ENCODE data around the gene OPCML. TPM values are rescaled to one million over a fixed set of nuclear protein-coding genes. Genes with fewer than 3 reads are reported as not detected.

The OPCML gene
- total RNA-seq, 1 experiment from 2014 or later = not detected

DNA sequence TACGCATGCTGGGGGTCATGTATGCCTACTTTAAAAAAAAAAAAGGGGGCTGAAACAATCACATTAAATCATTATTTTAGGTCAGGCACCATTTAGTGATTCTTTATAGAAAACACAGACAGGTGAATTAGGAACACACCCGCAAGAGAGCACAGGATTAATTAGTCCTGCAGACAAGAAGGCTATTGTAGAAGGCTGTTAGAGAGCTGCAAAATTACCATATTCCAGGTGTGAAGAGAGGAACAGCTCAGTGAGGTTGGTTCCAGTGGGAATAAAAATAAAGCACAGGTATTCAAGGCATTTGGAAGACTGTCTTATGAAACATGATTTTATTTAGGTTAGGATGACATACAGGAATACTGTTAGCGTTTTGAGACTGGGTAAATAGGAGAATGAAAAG is 649.1 kb downstream of the OPCML start:
- H3K9me3 ChIP-seq (ENCODE audit: low read length) = peaks cover 6% of the 10 kb centered on the region; the same call in 1 of the 2 replicates
- H3K4me1 ChIP-seq (ENCODE audit: insufficient read depth, low read length) = no peaks in the 10 kb centered on the region
- H3K36me3 ChIP-seq (ENCODE audit: low read depth, low read length) = no peaks in the 10 kb centered on the region
- H3K27me3 ChIP-seq (ENCODE audit: low read length) = no peaks in the 10 kb centered on the region
- no peak overlapping the region for H3K27ac ChIP-seq (ENCODE audit: low read length)
- no peak overlapping the region for H3K4me2 ChIP-seq (ENCODE audit: low read length)
- TF ChIP-seq, protein P1, sequence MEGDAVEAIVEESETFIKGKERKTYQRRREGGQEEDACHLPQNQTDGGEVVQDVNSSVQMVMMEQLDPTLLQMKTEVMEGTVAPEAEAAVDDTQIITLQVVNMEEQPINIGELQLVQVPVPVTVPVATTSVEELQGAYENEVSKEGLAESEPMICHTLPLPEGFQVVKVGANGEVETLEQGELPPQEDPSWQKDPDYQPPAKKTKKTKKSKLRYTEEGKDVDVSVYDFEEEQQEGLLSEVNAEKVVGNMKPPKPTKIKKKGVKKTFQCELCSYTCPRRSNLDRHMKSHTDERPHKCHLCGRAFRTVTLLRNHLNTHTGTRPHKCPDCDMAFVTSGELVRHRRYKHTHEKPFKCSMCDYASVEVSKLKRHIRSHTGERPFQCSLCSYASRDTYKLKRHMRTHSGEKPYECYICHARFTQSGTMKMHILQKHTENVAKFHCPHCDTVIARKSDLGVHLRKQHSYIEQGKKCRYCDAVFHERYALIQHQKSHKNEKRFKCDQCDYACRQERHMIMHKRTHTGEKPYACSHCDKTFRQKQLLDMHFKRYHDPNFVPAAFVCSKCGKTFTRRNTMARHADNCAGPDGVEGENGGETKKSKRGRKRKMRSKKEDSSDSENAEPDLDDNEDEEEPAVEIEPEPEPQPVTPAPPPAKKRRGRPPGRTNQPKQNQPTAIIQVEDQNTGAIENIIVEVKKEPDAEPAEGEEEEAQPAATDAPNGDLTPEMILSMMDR (conservative IDR thresholded peaks at IDR 0.05; ENCODE audit: low read depth, low read length) = no peak
- no peak for TF ChIP-seq EZH2 (IDR thresholded peaks at IDR 0.05; ENCODE audit: low read length, unreplicated experiment)
- TF ChIP-seq EZH2phosphoT487 (IDR thresholded peaks at IDR 0.05; ENCODE audit: borderline replicate concordance, low read length) = no peak
- H3K9me2 ChIP-seq (replicated peaks; ENCODE audit: low read length) = no peaks in the 10 kb centered on the region
- ChIA-PET POLR2A (ENCODE audit: unreplicated experiment) (no interaction called here), CTCF (no interaction called here)
- no peak overlapping the region for H3K4me3 ChIP-seq (ENCODE audit: low read length)
- H3K79me2 ChIP-seq (ENCODE audit: low read length) = no peaks in the 10 kb centered on the region
- no peak overlapping the region for H3K9ac ChIP-seq (ENCODE audit: low read length)
- H4K20me1 ChIP-seq (ENCODE audit: low read length) = no peaks in the 10 kb centered on the region
- intact Hi-C loops (cut with micrococcal nuclease) = no loop called here
- DNase-seq (no peak), ATAC-seq (no peak)
- no peaks in the 10 kb centered on the region for H3F3A ChIP-seq (ENCODE audit: low read length, unreplicated experiment)
- no peak overlapping the region for H2AFZ ChIP-seq (ENCODE audit: low read length)
- no TSS peak for BruUV-seq (replicated peaks)

DNA sequence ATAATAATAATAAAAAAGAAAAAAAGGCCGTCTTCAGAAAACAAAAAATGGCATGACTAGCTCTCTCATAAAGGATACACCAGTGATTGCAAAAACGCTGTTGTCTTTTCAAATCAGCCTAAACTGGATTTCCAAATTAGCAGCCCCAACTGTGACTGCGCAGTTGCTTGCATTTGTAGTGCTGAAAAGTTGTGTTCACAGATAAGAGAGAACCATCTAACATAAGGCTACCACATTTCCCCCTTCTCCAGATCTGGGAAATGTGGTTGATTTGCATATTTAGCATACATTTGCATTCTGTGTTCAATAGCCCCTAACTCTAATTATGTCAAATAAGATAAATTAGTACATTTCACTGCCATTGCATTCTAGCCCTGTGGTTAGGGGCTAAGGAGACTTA is 650.7 kb downstream of the OPCML start:
- POLR2A ChIA-PET (ENCODE audit: unreplicated experiment) = no interaction called here
- H3K4me1 ChIP-seq (ENCODE audit: insufficient read depth, low read length) = no peaks in the 10 kb centered on the region
- CTCF ChIA-PET = no interaction called here

DNA sequence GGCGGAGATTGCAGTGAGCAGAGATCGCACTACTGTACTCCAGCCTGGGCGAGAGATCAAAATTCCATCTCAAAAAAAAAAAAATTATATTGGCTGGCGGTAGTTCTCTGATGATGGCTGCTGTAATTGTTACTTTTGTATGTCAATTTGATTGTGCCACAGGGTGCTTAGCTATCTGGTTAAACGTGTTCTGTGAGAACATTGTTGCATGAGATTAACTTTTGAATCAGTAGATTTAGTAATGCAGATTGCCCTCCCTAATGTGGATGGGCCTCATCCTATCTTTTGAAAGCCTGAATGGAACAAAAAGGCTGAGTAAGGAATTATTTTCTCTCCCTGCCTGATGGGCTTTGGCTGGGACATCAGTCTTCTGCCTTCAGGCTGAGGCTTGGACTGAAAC is 654.2 kb downstream of the OPCML start:
- Histone ChIP-seq H3K9me3 (ENCODE audit: low read length) (peaks cover 6% of the 10 kb centered on the region), H3K27me3 (ENCODE audit: low read length) (no peaks in the 10 kb centered on the region), H3K79me2 (ENCODE audit: low read length) (no peaks in the 10 kb centered on the region), H3K36me3 (ENCODE audit: low read depth, low read length) (no peaks in the 10 kb centered on the region), H3K27ac (ENCODE audit: low read length) (no peak overlapping the region), H3K9ac (ENCODE audit: low read length) (no peak overlapping the region), H4K20me1 (ENCODE audit: low read length) (no peaks in the 10 kb centered on the region), H3F3A (ENCODE audit: low read length, unreplicated experiment) (no peaks in the 10 kb centered on the region), H2AFZ (ENCODE audit: low read length) (no peak overlapping the region), H3K4me2 (ENCODE audit: low read length) (no peak overlapping the region), H3K9me2 (replicated peaks; ENCODE audit: low read length) (no peaks in the 10 kb centered on the region), H3K4me3 (ENCODE audit: low read length) (no peak overlapping the region), H3K4me1 (ENCODE audit: insufficient read depth, low read length) (no peaks in the 10 kb centered on the region)
- BruUV-seq (replicated peaks) = no TSS peak
- ChIA-PET CTCF (no interaction called here), POLR2A (ENCODE audit: unreplicated experiment) (no interaction called here)
- TF ChIP-seq EZH2phosphoT487 (IDR thresholded peaks at IDR 0.05; ENCODE audit: borderline replicate concordance, low read length) = no peak
- TF ChIP-seq, protein P1 (conservative IDR thresholded peaks at IDR 0.05; ENCODE audit: low read depth, low read length) = no peak
- TF ChIP-seq EZH2 (IDR thresholded peaks at IDR 0.05; ENCODE audit: low read length, unreplicated experiment) = no peak
- DNase-seq = no peak
- no peak for ATAC-seq
- intact Hi-C loops (cut with micrococcal nuclease) = no loop called here

More for the DNA sequence above, 650.7 kb downstream of the OPCML start:
- TF ChIP-seq, protein P1 (conservative IDR thresholded peaks at IDR 0.05; ENCODE audit: low read depth, low read length) = no peak
- no peak for TF ChIP-seq EZH2 (IDR thresholded peaks at IDR 0.05; ENCODE audit: low read length, unreplicated experiment)
- no peak for TF ChIP-seq EZH2phosphoT487 (IDR thresholded peaks at IDR 0.05; ENCODE audit: borderline replicate concordance, low read length)
- Histone ChIP-seq H2AFZ (ENCODE audit: low read length) (no peak overlapping the region), H3K79me2 (ENCODE audit: low read length) (no peaks in the 10 kb centered on the region), H3F3A (ENCODE audit: low read length, unreplicated experiment) (no peaks in the 10 kb centered on the region), H3K4me2 (ENCODE audit: low read length) (no peak overlapping the region), H3K9me3 (ENCODE audit: low read length) (peaks cover 6% of the 10 kb centered on the region; the same call in 1 of the 2 replicates), H3K27ac (ENCODE audit: low read length) (no peak overlapping the region), H3K36me3 (ENCODE audit: low read depth, low read length) (no peaks in the 10 kb centered on the region), H4K20me1 (ENCODE audit: low read length) (no peaks in the 10 kb centered on the region), H3K9ac (ENCODE audit: low read length) (no peak overlapping the region), H3K4me3 (ENCODE audit: low read length) (no peak overlapping the region), H3K27me3 (ENCODE audit: low read length) (no peaks in the 10 kb centered on the region), H3K9me2 (replicated peaks; ENCODE audit: low read length) (no peaks in the 10 kb centered on the region)
- intact Hi-C loops (cut with micrococcal nuclease) = no loop called here
- ATAC-seq = no peak
- DNase-seq = no peak
- BruUV-seq (replicated peaks) = no TSS peak

Data from PC-3 (cell line).